ENCODE data around the gene ALKBH4.

Gene ALKBH4

DNA sequence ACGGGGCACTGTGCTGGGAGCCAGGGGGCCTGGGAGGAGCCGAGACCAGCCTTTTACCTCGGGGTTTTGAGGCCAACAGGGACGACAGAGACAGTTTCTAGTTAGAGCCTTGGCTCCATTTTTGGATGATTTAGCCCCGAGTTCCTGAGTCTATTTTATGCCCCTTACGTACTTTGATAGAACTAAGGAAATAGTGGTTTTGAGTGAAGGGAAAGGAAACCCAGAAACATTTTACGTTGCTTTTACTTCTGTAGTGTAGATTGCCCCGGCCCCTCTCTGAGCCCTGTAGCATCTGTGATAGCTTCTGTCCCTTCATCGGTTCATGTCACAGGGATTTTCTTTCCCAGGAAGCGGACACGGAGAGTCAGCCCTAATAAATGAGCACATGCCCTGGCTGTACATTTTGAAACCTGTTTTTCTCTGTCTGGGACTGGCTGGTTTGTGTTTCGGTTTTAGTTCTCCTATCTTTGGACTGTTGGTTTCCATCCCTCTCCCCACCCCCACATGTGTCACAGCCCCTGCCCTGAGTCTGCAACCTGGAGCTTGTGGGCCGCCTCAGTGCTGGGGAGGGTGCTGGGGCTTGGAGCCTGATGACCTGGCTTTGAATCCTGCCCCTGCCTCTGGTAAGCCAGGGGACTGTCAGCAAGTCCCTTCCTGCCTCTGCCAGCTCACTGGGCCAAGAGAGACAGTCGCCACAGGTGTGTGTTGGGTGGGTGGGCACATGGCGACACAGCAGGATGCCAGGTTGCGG is 38.2 kb downstream of the ALKBH4 start:
- no peak for DNase-seq (ENCODE audit: low read depth, low spot score)
- Histone ChIP-seq H3K4me1 (ENCODE audit: control insufficient read depth, insufficient read depth, low read length) (peaks cover 3% of the 10 kb centered on the region; the same call in 1 of the 2 replicates), H3K27ac (ENCODE audit: low read length) (no peak overlapping the region), H3K4me3 (ENCODE audit: low read length) (no peak overlapping the region), H3K36me3 (ENCODE audit: control insufficient read depth, insufficient read depth, low read length) (peaks cover 17% of the 10 kb centered on the region), H3K27me3 (ENCODE audit: control insufficient read depth, insufficient read depth, low read length) (no peaks in the 10 kb centered on the region), H3K9me3 (ENCODE audit: control insufficient read depth, insufficient read depth, low read length) (no peaks in the 10 kb centered on the region)
- no CpG with 5 or more reads among the region's 16 CpGs for WGBS (ENCODE audit: insufficient coverage, insufficient read length)

DNA sequence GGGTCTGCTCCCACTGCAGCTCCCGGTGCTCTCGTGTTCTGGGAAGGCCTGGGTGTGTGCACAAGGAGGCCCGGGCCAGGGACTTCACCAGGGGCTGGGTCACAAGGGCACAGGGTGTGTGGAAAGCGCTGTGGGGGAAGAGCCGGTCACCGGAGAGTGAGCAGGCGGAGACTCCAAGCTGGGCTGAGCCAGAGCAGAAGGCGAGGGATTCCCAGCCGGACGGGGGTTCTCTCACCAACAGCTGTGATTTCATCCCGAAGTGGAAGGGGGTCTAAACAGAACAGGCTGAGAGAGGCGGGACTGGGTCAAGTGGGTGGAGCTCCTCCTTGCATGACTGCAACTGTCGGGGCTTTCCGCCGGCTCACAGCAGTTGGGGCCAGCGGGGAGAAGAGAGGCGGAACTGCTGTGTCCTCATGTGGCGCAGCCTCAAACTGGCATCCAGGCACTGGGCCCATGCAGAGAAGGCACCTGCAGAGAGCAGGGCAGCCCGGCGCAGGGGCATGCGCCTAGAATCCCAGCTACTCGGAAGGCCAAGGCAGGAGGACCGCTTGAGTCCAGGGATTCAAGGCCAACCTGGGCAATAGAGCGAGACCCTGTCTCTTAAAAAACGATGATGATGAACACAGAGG is 38.9 kb downstream of the ALKBH4 start:
- Histone ChIP-seq H3K36me3 (ENCODE audit: control insufficient read depth, insufficient read depth, low read length) (peaks cover 17% of the 10 kb centered on the region), H3K9me3 (ENCODE audit: control insufficient read depth, insufficient read depth, low read length) (no peaks in the 10 kb centered on the region), H3K4me1 (ENCODE audit: control insufficient read depth, insufficient read depth, low read length) (peaks cover 2% of the 10 kb centered on the region; the same call in 1 of the 2 replicates), H3K4me3 (ENCODE audit: low read length) (no peak overlapping the region), H3K27ac (ENCODE audit: low read length) (no peak overlapping the region), H3K27me3 (ENCODE audit: control insufficient read depth, insufficient read depth, low read length) (no peaks in the 10 kb centered on the region)
- no CpG with 5 or more reads among the region's 25 CpGs for WGBS (ENCODE audit: insufficient coverage, insufficient read length)
- DNase-seq (ENCODE audit: low read depth, low spot score) = no peak

DNA sequence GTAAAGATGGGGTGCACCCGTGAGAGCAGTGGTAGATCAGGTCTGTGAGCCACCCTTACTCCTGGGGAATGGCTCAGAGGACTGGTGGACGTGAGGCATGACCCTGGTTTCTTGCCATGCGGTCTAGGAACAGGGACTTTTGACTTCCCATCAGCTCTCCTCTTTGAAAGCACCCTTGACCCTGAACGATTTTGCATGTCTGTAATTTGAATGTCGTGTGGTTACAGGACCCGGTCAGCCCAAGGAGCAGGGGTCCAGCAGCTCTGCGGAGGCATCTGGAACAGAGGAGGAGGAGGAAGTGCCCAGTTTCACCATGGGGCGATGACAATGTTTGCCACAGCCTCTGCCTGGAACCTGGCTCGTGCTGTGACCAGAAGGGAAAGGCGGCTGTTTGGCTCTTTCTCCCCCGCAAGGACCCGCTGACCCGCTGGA is 39.9 kb downstream of the ALKBH4 start:
- no peaks in the 10 kb centered on the region for H3K27me3 ChIP-seq (ENCODE audit: control insufficient read depth, insufficient read depth, low read length)
- H3K4me3 ChIP-seq (ENCODE audit: low read length) = no peak overlapping the region
- DNase-seq (ENCODE audit: low read depth, low spot score) = no peak
- peaks cover 17% of the 10 kb centered on the region for H3K36me3 ChIP-seq (ENCODE audit: control insufficient read depth, insufficient read depth, low read length)
- H3K4me1 ChIP-seq (ENCODE audit: control insufficient read depth, insufficient read depth, low read length) = 0 out of 2 replicates have a peak, but pooled peaks cover 1% of the 10 kb centered on the region
- no peaks in the 10 kb centered on the region for H3K9me3 ChIP-seq (ENCODE audit: control insufficient read depth, insufficient read depth, low read length)
- no peak overlapping the region for H3K27ac ChIP-seq (ENCODE audit: low read length)
- no CpG with 5 or more reads among the region's 13 CpGs for WGBS (ENCODE audit: insufficient coverage, insufficient read length)

GRCh38 chr7:102424129-102424551 is 40.5 kb downstream of the ALKBH4 start:
- Histone ChIP-seq H3K9me3 (ENCODE audit: control insufficient read depth, insufficient read depth, low read length) (no peaks in the 10 kb centered on the region), H3K27ac (ENCODE audit: low read length) (no peak overlapping the region), H3K27me3 (ENCODE audit: control insufficient read depth, insufficient read depth, low read length) (no peaks in the 10 kb centered on the region), H3K4me3 (ENCODE audit: low read length) (no peak overlapping the region), H3K4me1 (ENCODE audit: control insufficient read depth, insufficient read depth, low read length) (0 out of 2 replicates have a peak, but pooled peaks cover 1% of the 10 kb centered on the region), H3K36me3 (ENCODE audit: control insufficient read depth, insufficient read depth, low read length) (peaks cover 17% of the 10 kb centered on the region)
- no CpG with 5 or more reads among the region's 12 CpGs for WGBS (ENCODE audit: insufficient coverage, insufficient read length)
- no peak for DNase-seq (ENCODE audit: low read depth, low spot score)

DNA sequence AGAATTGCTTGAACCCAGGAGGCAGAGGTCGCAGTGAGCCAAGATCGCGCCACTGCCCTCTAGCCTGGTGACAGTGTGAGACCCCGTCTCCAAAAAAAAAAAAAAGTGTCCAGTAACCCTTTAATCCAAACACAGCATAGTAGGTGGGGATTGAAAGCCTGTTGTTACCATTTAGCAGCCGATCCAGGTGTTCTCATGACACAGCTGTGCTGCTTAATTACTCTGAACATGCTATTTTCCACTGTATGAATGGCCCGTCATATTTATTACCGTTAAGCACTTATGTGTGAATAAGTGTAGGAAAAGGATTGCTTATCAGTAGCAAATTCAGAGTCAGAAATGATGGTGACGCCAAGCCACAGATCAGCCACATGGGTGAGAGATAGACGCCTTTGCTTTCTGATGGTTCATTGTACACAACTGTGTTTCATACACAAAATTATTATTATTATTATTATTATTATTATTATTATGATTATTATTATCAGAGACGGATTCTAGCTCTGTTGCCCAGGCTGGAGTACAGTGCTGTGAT is 42.9 kb downstream of the ALKBH4 start:
- H3K4me1 ChIP-seq (ENCODE audit: control insufficient read depth, insufficient read depth, low read length) = 0 out of 2 replicates have a peak, but pooled peaks cover 1% of the 10 kb centered on the region
- H3K27me3 ChIP-seq (ENCODE audit: control insufficient read depth, insufficient read depth, low read length) = no peaks in the 10 kb centered on the region
- no CpG with 5 or more reads among the region's 10 CpGs for WGBS (ENCODE audit: insufficient coverage, insufficient read length)
- H3K9me3 ChIP-seq (ENCODE audit: control insufficient read depth, insufficient read depth, low read length) = no peaks in the 10 kb centered on the region
- H3K4me3 ChIP-seq (ENCODE audit: low read length) = no peak overlapping the region
- H3K36me3 ChIP-seq (ENCODE audit: control insufficient read depth, insufficient read depth, low read length) = peaks cover 16% of the 10 kb centered on the region
- DNase-seq (ENCODE audit: low read depth, low spot score) = no peak
- H3K27ac ChIP-seq (ENCODE audit: low read length) = no peak overlapping the region

DNA sequence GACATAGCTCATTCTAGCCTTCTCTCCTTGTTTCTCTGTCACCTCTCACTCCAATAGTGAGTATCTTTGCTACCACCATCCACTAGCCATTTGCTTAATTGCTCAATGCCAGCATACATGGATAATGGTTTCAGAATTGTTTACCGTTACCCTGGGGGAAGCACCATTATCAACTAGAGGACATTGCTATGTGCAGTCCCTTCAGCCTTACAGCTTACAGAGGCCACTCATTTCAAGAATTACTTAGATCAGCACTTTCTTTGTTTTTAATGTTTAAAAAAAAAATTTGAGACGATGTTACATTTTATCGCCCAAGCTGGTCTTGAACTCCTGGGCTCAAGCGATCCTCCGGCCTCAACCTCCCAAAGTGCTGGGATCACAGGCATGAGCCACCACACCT is 46.1 kb downstream of the ALKBH4 start:
- no peak for DNase-seq (ENCODE audit: low read depth, low spot score)
- Histone ChIP-seq H3K36me3 (ENCODE audit: control insufficient read depth, insufficient read depth, low read length) (no peaks in the 10 kb centered on the region; the same call in 1 of the 2 replicates), H3K9me3 (ENCODE audit: control insufficient read depth, insufficient read depth, low read length) (no peaks in the 10 kb centered on the region), H3K4me1 (ENCODE audit: control insufficient read depth, insufficient read depth, low read length) (no peaks in the 10 kb centered on the region), H3K27me3 (ENCODE audit: control insufficient read depth, insufficient read depth, low read length) (no peaks in the 10 kb centered on the region), H3K4me3 (ENCODE audit: low read length) (no peak overlapping the region), H3K27ac (ENCODE audit: low read length) (no peak overlapping the region)
- no CpG with 5 or more reads among the region's 5 CpGs for WGBS (ENCODE audit: insufficient coverage, insufficient read length)

DNA sequence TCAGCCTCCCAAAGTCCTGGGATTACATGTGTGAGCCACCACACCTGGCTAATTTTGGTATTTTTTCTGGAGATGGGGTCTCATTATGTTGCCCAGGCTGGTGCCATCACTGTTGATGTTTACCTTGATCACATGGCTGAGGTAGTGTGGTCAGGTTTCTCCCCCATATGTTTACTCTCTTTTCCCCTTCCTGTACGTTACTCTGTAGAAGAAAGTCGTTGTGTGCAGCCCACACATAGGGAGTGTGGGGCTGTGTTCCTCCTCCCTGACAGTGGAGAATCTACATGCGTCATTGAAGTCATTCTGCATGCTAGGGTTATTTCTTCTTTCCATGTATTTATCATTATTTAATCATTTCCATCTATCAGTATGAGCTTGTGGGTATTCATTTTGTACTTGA is 47.6 kb downstream of the ALKBH4 start:
- Histone ChIP-seq H3K36me3 (ENCODE audit: control insufficient read depth, insufficient read depth, low read length) (no peaks in the 10 kb centered on the region; the same call in 1 of the 2 replicates), H3K4me1 (ENCODE audit: control insufficient read depth, insufficient read depth, low read length) (no peaks in the 10 kb centered on the region), H3K9me3 (ENCODE audit: control insufficient read depth, insufficient read depth, low read length) (no peaks in the 10 kb centered on the region), H3K27me3 (ENCODE audit: control insufficient read depth, insufficient read depth, low read length) (no peaks in the 10 kb centered on the region), H3K4me3 (ENCODE audit: low read length) (no peak overlapping the region), H3K27ac (ENCODE audit: low read length) (no peak overlapping the region)
- no peak for DNase-seq (ENCODE audit: low read depth, low spot score)
- WGBS (ENCODE audit: insufficient coverage, insufficient read length) = no CpG with 5 or more reads among the region's 3 CpGs

DNA sequence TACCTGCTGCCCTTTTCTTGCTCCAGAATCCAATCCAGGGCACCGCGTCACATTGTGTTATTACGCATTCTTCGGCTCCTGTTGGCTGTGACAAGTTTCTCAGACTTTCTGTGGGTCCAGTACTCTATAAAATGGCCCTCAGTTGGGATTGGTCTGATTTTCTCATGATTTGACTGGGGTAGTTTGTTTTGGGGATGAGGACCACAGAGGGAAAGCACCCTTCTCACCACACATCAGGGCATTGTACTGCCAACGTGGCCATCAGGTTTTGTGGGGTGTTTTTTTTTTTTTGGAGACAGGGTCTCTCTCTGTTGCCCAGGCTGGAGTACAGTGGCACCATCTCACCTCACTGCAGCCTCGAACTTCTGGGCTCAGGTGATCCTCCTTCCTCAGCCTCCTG is 48.3 kb downstream of the ALKBH4 start:
- H3K27ac ChIP-seq (ENCODE audit: low read length) = no peak overlapping the region
- no peaks in the 10 kb centered on the region for H3K9me3 ChIP-seq (ENCODE audit: control insufficient read depth, insufficient read depth, low read length)
- no peaks in the 10 kb centered on the region; the same call in 1 of the 2 replicates for H3K36me3 ChIP-seq (ENCODE audit: control insufficient read depth, insufficient read depth, low read length)
- no peak overlapping the region for H3K4me3 ChIP-seq (ENCODE audit: low read length)
- no peaks in the 10 kb centered on the region for H3K27me3 ChIP-seq (ENCODE audit: control insufficient read depth, insufficient read depth, low read length)
- WGBS (ENCODE audit: insufficient coverage, insufficient read length) = no CpG with 5 or more reads among the region's 6 CpGs
- DNase-seq (ENCODE audit: low read depth, low spot score) = no peak
- no peaks in the 10 kb centered on the region for H3K4me1 ChIP-seq (ENCODE audit: control insufficient read depth, insufficient read depth, low read length)

- Histone ChIP-seq H3K27me3 (ENCODE audit: control insufficient read depth, insufficient read depth, low read length) (no peaks in the 10 kb centered on the region), H3K27ac (ENCODE audit: low read length) (no peak overlapping the region), H3K4me3 (ENCODE audit: low read length) (no peak overlapping the region), H3K9me3 (ENCODE audit: control insufficient read depth, insufficient read depth, low read length) (no peaks in the 10 kb centered on the region), H3K4me1 (ENCODE audit: control insufficient read depth, insufficient read depth, low read length) (no peaks in the 10 kb centered on the region), H3K36me3 (ENCODE audit: control insufficient read depth, insufficient read depth, low read length) (no peaks in the 10 kb centered on the region; the same call in 1 of the 2 replicates)
- WGBS (ENCODE audit: insufficient coverage, insufficient read length) = no CpG with 5 or more reads among the region's 12 CpGs
- DNase-seq (ENCODE audit: low read depth, low spot score) = no peak
Measured at GRCh38 chr7:102415685-102416225, 48.9 kb downstream of the ALKBH4 start.

DNA sequence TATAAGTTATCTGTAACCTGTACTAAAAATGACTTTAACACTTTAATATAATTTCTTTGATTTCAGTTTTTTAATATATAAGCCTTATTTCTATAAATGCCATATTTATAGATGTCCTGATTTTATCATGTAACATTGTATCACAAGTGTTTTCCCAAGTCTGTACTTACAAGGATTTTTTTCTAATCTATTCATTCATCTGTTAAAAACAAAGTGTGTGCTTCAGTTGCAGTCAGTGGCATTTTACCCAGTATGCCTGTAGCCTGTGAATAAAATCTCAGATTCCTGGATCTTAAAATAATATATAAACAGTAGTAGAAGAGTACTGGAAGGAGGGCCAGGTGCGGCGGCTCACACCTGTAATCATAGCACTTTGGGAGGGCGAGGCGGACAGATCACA is 51.1 kb downstream of the ALKBH4 start:
- DNase-seq (ENCODE audit: low read depth, low spot score) = no peak
- H3K36me3 ChIP-seq (ENCODE audit: control insufficient read depth, insufficient read depth, low read length) = peaks cover 8% of the 10 kb centered on the region; the same call in 1 of the 2 replicates
- H3K27me3 ChIP-seq (ENCODE audit: control insufficient read depth, insufficient read depth, low read length) = no peaks in the 10 kb centered on the region
- H3K4me1 ChIP-seq (ENCODE audit: control insufficient read depth, insufficient read depth, low read length) = no peaks in the 10 kb centered on the region
- no CpG with 5 or more reads among the region's 4 CpGs for WGBS (ENCODE audit: insufficient coverage, insufficient read length)
- no peak overlapping the region for H3K27ac ChIP-seq (ENCODE audit: low read length)
- peaks cover 2% of the 10 kb centered on the region; the same call in 1 of the 2 replicates for H3K9me3 ChIP-seq (ENCODE audit: control insufficient read depth, insufficient read depth, low read length)
- no peak overlapping the region for H3K4me3 ChIP-seq (ENCODE audit: low read length)

Data from iPS DF 6.9 (cell line).